HG03039 (cell line): ENCODE results near the gene PPP4R3C.
"Not testable (repeated sequence)": the region's sequence is repeated elsewhere in the genome, so short reads cannot be mapped to it uniquely, and the experiment has no call there.

Experiments used
- ATAC-seq: cut with Tn5 transposase; IDR thresholded peaks from one replicate; pipeline ENCODE4 v1.9.1; 2021; ENCODE audit warnings: mild to moderate bottlenecking, moderate library complexity; ENCODE audit not compliant: unreplicated experiment

The PPP4R3C gene

GRCh38 chrX:27463187-27463586, at the start of gene PPP4R3C:
TSS of gene PPP4R3C (minus strand) at chrX:27463341. CDS start at chrX:27463296, 45 bp downstream.
- no peak for ATAC-seq

- ATAC-seq = no peak
Observed at GRCh38 chrX:27491397-27491796, 28.3 kb upstream of the PPP4R3C start.

GRCh38 chrX:27466051-27466450, 2.9 kb upstream of the PPP4R3C start:
- no peak for ATAC-seq

DNA sequence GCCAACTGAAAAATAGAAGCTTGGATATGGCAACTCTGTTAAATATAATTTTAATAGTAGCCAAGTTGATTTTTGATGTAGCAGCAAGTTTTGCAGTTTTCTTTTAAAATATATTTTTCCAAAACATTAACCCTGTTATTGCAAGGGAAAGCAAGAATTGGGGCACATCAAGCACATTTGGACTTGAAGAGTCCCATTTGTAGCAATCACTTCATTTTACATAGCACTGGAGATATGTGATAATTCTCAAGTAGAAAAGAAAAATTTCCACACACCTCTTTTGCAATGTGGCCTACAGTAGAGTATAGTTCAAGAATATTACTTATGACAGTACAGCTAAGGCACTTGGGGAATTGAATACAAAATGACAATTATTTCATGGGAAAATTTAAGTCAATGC, 1.9 kb upstream of the PPP4R3C start:
- no peak for ATAC-seq

DNA sequence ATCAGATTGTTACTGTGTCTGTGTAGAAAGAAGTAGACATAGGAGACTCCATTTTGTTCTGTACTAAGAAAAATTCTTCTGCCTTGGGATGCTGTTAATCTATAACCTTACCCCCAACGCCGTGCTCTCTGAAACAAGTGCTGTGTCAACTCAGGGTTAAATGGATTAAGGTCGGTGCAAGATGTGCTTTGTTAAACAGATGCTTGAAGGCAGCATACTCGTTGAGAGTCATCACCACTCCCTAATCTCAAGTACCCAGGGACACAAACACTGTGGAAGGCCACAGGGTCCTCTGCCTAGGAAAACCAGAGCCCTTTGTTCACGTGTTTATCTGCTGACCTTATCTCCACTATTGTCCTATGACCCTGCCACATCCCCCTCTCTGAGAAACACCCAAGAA, 4.0 kb downstream of the PPP4R3C start:
- not testable (repeated sequence) for ATAC-seq

GRCh38 chrX:27458544-27458943, 4.6 kb downstream of the PPP4R3C start:
- ATAC-seq = not testable (repeated sequence)

GRCh38 chrX:27451324-27451723, 11.8 kb downstream of the PPP4R3C start:
- ATAC-seq = no peak

GRCh38 chrX:27446423-27446822, 16.7 kb downstream of the PPP4R3C start:
- no peak for ATAC-seq

DNA sequence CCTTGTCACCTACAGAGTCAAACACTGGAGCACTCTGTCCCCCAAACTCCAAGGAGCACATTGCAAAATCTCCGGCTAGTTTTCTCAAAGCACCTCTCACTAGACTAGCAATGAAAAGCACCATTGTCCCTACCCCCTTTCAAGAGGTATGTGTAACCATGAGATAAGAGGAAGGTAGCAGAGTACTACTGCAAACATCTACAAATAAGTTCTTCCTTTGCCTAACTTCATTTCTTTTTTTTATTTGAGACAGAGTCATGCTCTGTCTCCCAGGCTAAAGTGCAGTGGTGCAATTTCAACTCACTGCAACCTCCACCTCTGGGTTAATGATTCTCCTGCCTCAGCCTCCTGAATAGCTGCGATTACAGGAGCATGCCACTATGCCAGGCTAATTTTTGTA, 17.7 kb downstream of the PPP4R3C start:
- ATAC-seq = no peak

DNA sequence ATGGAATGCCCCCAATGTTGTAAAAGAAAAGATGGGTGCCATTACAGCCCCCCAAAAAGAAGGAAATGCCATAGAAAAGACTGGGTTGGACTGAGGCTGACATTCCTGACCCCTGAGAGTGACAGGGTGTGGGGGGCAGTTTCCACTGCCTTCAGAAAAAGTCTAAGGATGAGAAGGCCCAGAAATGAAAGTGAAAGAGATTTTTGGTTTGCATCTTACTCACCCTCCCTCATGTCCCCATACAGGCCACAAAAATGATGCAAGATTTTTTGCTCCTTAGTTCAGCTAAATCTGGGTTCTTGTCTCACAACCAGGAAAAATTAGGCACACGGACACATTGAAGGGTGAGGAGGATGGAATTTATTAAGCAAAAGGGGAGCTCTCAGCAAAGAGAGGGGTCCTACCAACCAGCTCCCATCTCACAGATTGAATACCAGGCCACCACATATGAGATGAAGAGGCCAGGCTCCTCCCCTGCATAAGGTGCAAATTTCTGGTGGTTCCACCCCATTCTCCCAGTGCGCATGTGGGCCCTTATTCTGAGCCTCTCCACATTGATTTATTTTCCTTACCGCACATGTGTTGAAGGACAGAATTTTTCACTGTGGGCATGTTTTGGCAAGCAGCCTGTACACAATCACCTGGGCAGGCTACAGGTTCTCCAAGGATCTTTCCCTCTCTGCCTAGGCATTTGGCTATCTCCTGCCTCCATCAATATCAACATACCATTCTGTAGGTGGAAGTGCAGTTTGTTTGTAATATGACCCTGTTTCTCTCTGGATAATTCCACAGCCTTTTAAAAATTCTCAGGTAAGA, 18.8 kb downstream of the PPP4R3C start:
- ATAC-seq = no peak

GRCh38 chrX:27442392-27442791, 20.7 kb downstream of the PPP4R3C start:
- not testable (repeated sequence) for ATAC-seq

DNA sequence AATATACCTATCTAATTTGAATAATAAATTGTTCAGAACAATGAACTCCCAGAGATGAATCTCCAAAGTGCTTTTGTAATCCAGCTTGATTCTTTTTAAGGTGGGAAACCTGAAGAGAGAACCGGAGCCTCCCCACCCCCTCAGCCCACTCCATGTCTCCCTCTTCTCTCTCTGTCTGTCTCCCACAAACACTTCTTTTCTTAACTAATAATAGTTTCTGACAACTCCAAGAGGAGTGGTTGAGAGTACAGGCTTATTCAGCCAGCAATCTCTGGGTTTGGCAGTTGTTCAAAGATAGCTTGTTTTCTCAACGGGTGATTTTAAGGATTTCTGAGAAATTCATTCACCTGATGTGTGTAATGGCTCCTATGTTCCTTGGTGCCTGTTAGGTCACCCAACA, 23.4 kb downstream of the PPP4R3C start:
- no peak for ATAC-seq

GRCh38 chrX:27438937-27439336, 24.2 kb downstream of the PPP4R3C start:
- no peak for ATAC-seq

DNA sequence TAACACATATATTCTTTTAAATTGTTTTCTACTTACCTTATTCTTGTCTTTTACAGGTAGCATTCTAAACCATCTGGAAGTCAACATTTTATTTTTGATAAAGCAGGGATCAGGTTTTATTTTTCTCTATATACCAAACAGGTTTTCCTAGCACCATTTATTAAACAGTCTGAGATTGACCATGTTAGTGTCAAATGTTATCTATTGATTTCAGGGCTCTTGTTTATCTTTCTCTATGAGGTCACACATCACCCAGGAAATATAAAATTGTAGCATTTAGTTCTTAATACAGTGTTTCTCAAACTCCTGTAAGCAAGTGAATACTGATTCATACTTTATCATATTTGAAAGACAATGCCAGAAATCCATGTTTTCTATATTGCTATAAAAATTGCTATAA, 28.1 kb downstream of the PPP4R3C start:
- no peak for ATAC-seq
